HepG2 (cell line): Measurements from ENCODE around the gene GAREM1. TPM values are rescaled to one million over a fixed set of nuclear protein-coding genes. Genes with fewer than 3 reads are reported as not detected.
A peak's percentile ranks its signal among the peaks of the same experiment; 100 is the strongest.

Experiments
- AHDC1 ChIP-seq: sonication (generic); formaldehyde crosslinking; IDR thresholded peaks from 2 replicates; pipeline ENCODE4 v1.5.1; 2020; ENCODE audit warnings: mild to moderate bottlenecking, missing genetic modification reagents, borderline replicate concordance
- ARNTL ChIP-seq: sonication (generic); formaldehyde crosslinking; IDR thresholded peaks from 2 replicates; pipeline ENCODE4 v1.4.0; 2020; ENCODE audit warnings: mild to moderate bottlenecking, missing genetic modification reagents
- CEBPG ChIP-seq: IDR thresholded peaks from 2 replicates; pipeline ENCODE4 v1.6.1; 2016
- FOSL2 ChIP-seq: sonication (generic); formaldehyde crosslinking; IDR thresholded peaks from 2 replicates; pipeline ENCODE4 v1.4.0; 2020; ENCODE audit warnings: missing genetic modification reagents
- HMG20A ChIP-seq: IDR thresholded peaks from 2 replicates; pipeline ENCODE4 v1.6.1; 2016; ENCODE audit warnings: borderline replicate concordance
- HNF1B ChIP-seq: sonication (generic); formaldehyde crosslinking; IDR thresholded peaks from 2 replicates; pipeline ENCODE4 v1.5.1; 2020; ENCODE audit warnings: mild to moderate bottlenecking, moderate library complexity, missing genetic modification reagents
- HNF4G ChIP-seq, 2 experiments: sonication (generic) in 1 of 2; formaldehyde crosslinking in 1 of 2; IDR thresholded peaks; 2 replicates each; pipeline versions ENCODE4 v1.4.0 to v1.6.1; 2011 to 2020; ENCODE audit warnings: borderline replicate concordance in 2 of 2, low read depth in 2 of 2, mild to moderate bottlenecking in 2 of 2, low read length in 1 of 2, missing genetic modification reagents in 1 of 2, moderate library complexity in 1 of 2
- KLF6 ChIP-seq: IDR thresholded peaks from 2 replicates; pipeline ENCODE4 v1.8.0; 2016; ENCODE audit warnings: missing biosample characterization, missing genetic modification reagents
- NKX3-1 ChIP-seq: sonication (generic); formaldehyde crosslinking; IDR thresholded peaks from 2 replicates; pipeline ENCODE4 v1.5.0; 2020; ENCODE audit warnings: missing genetic modification reagents
- SPEN ChIP-seq: sonication (generic); formaldehyde crosslinking; IDR thresholded peaks from 2 replicates; pipeline ENCODE4 v1.5.1; 2020; ENCODE audit warnings: low read depth, mild to moderate bottlenecking, missing genetic modification reagents
- ZNF24 ChIP-seq: fragments of 450-650 bp; IDR thresholded peaks from 2 replicates; pipeline ENCODE4 v1.6.1; 2017; ENCODE audit warnings: antibody characterized with exemption, mild to moderate bottlenecking
- ZNF256 ChIP-seq: sonication (generic); formaldehyde crosslinking; conservative IDR thresholded peaks from 2 replicates; pipeline ENCODE4 v1.4.0; 2020; ENCODE audit warnings: missing genetic modification reagents
- ZNF275 ChIP-seq: sonication (generic); formaldehyde crosslinking; IDR thresholded peaks from 2 replicates; pipeline ENCODE4 v1.8.0; 2022; ENCODE audit warnings: missing genetic modification reagents, mild to moderate bottlenecking, inconsistent platforms, borderline replicate concordance
- ZNF382 ChIP-seq: sonication (generic); formaldehyde crosslinking; IDR thresholded peaks from 2 replicates; pipeline ENCODE4 v1.5.0; 2020; ENCODE audit warnings: missing genetic modification reagents, mild to moderate bottlenecking, borderline replicate concordance
- ZNF547 ChIP-seq: sonication (generic); formaldehyde crosslinking; IDR thresholded peaks from 2 replicates; pipeline ENCODE4 v1.5.1; 2020; ENCODE audit warnings: mild to moderate bottlenecking, missing genetic modification reagents
- ZNF850 ChIP-seq: sonication (generic); formaldehyde crosslinking; conservative IDR thresholded peaks from 2 replicates; pipeline ENCODE4 v1.9.0; 2021; ENCODE audit warnings: mild to moderate bottlenecking, missing genetic modification reagents
- polyA plus RNA-seq, 8 experiments: library from polyadenylated mRNA; depleted of rRNA in 3 of 8; stranded (reverse) in 7 of 8; unstranded in 1 of 8; fragments of >200 nt; fragmentation: Illumina TruSeq in 4 of 8; extraction: Trizol in 4 of 8; gene quantifications; 2 replicates each; pipeline versions ENCODE4 v1.2.1 to v1.2.3, GENCODE V29; 2011 to 2016; ENCODE audit warnings: low read depth in 4 of 8, missing spikeins in 1 of 8, mixed read lengths in 1 of 8; ENCODE audit not compliant: insufficient read depth in 1 of 8
- total RNA-seq, 5 experiments: library from RNA; depleted of rRNA; stranded (reverse); fragments of >200 nt; fragmentation: Illumina TruSeq; extraction: Trizol; gene quantifications; 2 replicates each; pipeline ENCODE4 v1.2.3, GENCODE V29; 2016; ENCODE audit warnings: low read depth in 1 of 5
- TF ChIP-seq, protein P1 (sequence below): sonication (generic); formaldehyde crosslinking; IDR thresholded peaks from 2 replicates; pipeline ENCODE4 v1.5.0; 2020; ENCODE audit warnings: missing genetic modification reagents
- TF ChIP-seq, protein P2 (sequence below): sonication (generic); formaldehyde crosslinking; IDR thresholded peaks from 2 replicates; pipeline ENCODE4 v1.4.0; 2020; ENCODE audit warnings: mild to moderate bottlenecking, missing genetic modification reagents

GAREM1 gene
- total and polyA plus RNA-seq, 2 of the 13 experiments (the other 11 are each of a cell fraction or from before 2014, with no cell fraction given), result 2.5 to 2.9 TPM

DNA sequence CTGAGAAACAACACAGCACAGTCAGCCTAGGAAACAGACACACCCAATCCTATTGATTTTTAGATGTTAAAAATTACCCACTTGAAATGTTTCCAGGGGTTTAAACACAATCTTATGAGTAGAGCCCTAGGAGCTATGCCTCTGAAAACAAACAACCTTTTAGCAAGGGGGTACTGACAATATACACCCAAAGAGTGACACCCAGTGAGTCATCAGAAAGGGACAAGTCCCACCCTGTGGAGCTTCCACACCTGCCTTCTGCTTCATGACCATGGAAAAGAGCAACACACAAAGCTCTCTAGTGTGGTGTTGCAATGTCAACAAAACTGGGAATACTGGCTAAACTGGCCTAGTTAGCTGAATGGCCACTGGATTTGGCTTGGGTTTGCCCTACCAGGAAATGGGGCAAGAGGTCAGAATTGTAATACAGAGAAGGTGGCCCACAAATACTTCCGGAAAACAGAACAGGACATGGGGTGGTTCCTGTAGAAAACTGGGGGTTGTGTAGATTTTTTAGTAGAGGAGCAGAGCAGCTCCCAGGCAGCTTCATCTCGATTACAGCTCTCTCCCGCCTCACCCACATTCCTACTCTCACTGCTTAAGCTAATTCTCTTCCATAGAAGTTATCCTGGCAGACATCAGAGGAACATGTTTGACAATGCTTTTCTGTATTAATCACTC, 98.2 kb downstream of the GAREM1 start (continued):
- TF ChIP-seq KLF6 (CRISPR knock-in tag) (0 out of 2 replicates have a peak, but pooled peaks have one; percentile 38), NKX3-1 (peak; percentile 47), ARNTL (CRISPR knock-in tag) (0 out of 2 replicates have a peak, but pooled peaks have one; percentile 29), HMG20A (peak; percentile 73; the same call in 1 of the 2 replicates), ZNF275 (0 out of 2 replicates have a peak, but pooled peaks have one; percentile 73), HNF1B (CRISPR knock-in tag) (peak; percentile 81), ZNF547 (CRISPR knock-in tag) (no peak), SPEN (CRISPR knock-in tag) (peak; percentile 47; the same call in 1 of the 2 replicates), FOSL2 (peak; percentile 98), ZNF256 (CRISPR knock-in tag) (no peak), AHDC1 (CRISPR knock-in tag) (peak; percentile 91), ZNF24 (peak; percentile 7; the same call in 1 of the 2 replicates), ZNF850 (CRISPR knock-in tag) (no peak), HNF4G (IDR thresholded peaks at IDR 0.05; ENCODE audit: borderline replicate concordance, low read depth, low read length) (no peak), HNF4G (CRISPR knock-in tag; IDR thresholded peaks at IDR 0.05; ENCODE audit: borderline replicate concordance, low read depth) (0 out of 2 replicates have a peak, but pooled peaks have one; percentile 55), CEBPG (CRISPR knock-in tag) (peak; percentile 94), ZNF382 (CRISPR knock-in tag) (no peak)
- TF ChIP-seq, protein P1, sequence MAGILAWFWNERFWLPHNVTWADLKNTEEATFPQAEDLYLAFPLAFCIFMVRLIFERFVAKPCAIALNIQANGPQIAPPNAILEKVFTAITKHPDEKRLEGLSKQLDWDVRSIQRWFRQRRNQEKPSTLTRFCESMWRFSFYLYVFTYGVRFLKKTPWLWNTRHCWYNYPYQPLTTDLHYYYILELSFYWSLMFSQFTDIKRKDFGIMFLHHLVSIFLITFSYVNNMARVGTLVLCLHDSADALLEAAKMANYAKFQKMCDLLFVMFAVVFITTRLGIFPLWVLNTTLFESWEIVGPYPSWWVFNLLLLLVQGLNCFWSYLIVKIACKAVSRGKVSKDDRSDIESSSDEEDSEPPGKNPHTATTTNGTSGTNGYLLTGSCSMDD, result no peak
- TF ChIP-seq, protein P2, sequence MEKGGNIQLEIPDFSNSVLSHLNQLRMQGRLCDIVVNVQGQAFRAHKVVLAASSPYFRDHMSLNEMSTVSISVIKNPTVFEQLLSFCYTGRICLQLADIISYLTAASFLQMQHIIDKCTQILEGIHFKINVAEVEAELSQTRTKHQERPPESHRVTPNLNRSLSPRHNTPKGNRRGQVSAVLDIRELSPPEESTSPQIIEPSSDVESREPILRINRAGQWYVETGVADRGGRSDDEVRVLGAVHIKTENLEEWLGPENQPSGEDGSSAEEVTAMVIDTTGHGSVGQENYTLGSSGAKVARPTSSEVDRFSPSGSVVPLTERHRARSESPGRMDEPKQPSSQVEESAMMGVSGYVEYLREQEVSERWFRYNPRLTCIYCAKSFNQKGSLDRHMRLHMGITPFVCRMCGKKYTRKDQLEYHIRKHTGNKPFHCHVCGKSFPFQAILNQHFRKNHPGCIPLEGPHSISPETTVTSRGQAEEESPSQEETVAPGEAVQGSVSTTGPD (CRISPR knock-in tag), result peak; percentile 98
